Skin of body (tissue), 2 donors: ENCODE measurements around the gene NECAP2. TPM values are rescaled to one million over a fixed set of nuclear protein-coding genes. Genes with fewer than 3 reads are reported as not detected.

ENCODE experiments used
- DNase-seq: peaks from one replicate; lab custom pipeline; 2025; lab: John Stamatoyannopoulos, UW
- total RNA-seq: library from RNA; depleted of rRNA; stranded (reverse); fragments of >200 nt; gene quantifications from one replicate; pipeline ENCODE4 v1.2.3, GENCODE V29; 2014

NECAP2 gene, protein sequence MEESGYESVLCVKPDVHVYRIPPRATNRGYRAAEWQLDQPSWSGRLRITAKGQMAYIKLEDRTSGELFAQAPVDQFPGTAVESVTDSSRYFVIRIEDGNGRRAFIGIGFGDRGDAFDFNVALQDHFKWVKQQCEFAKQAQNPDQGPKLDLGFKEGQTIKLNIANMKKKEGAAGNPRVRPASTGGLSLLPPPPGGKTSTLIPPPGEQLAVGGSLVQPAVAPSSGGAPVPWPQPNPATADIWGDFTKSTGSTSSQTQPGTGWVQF
- total RNA-seq, result 45.6 TPM

DNA sequence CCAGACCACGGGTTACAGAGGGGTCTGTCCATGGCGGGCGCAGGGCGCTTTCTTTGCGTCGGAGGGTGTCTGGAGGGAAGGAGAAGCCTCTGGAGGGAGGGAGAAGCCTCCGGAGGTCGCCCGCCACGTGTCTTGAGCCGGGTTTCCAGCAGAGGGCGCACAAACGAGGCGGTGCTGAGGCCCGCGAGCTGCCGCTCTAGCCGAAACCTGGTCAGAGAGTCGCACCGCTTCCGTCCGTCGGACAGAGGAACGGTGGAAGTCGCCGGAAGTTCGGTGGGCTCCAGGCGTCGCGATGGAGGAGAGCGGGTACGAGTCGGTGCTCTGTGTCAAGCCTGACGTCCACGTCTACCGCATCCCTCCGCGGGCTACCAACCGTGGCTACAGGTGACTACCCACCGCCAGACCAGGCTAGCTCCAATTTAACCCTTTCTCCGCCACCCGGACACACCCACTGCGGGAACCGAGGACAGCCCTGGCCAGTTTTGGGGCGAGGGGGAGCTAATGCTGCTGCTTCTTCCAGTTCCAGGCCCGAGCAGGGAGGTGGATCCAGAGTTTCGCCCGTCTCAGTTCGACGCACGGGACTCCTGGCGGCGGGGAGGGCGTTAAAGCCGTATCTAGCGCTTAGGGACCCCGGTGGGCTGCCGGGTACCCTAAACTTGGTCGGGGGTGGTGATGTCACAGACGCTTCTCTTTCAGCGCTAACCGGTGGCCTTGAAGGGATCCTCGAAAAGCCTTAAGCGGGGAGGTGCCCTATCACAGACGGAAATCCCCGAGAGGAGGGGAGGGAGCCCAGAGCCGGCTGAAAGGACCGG, at the start of gene NECAP2:
Gene NECAP2, plus strand, starts transcription at position 255 of the 812 bp plus-strand sequence. Its CDS starts 38 bp downstream, at position 293.
- DNase-seq, result peak; percentile 80

DNA sequence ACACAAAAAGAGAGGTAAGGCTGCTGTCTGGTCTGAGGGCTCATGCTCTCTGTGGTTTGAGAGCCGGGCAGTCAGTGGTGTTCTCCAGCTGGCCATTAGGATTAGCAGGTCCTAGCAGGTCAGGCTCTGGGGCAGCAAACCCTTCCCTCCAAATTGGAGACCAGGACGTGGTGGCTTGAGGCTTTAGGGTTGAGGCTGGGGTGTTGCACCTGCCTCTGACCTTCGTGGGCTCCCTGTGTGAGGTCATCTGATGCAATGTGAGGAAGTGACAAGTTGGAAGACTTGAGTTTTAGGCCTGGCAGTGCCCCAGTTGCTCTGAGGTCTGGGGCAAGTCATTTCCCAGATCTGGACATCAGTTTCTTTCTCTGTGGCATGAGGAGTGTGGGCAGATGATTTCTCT, 49.1 kb upstream of the NECAP2 start:
- DNase-seq, result no peak

DNA sequence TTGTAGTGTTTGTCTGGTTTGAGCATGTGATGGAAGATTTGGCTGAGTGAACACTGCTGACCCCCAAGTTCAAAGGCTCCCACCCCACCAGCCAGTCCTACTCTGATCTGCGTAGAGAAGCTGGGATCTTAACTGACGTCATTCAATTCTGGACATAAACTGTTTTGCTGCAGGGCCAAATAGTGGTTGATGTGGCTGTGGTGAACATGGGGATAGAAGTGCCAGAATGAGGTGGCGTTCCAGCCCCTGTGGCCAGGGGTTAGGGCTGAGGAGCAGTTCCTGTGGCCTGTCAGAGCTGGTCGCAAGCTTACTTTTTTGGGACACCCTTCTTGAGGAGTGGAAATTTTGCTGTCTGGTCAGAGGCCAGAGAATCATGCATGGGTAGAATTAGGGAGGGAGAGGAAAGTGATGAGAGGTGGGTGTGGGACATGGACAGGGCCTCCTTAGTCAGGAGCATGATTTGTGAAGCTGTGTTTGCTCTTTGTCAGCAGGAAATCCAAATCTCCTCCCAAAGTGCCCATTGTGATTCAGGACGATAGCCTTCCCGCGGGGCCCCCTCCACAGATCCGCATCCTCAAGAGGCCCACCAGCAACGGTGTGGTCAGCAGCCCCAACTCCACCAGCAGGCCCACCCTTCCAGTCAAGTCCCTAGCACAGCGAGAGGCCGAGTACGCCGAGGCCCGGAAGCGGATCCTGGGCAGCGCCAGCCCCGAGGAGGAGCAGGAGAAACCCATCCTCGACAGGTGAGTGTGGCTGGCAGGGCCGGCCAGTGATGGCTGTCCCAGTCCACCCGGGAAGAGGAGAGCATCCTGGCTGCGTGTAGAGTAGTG, 47.6 kb upstream of the NECAP2 start:
- no peak for DNase-seq

GRCh38 chr1:16393570-16394521, 46.7 kb upstream of the NECAP2 start:
- DNase-seq, result no peak

DNA sequence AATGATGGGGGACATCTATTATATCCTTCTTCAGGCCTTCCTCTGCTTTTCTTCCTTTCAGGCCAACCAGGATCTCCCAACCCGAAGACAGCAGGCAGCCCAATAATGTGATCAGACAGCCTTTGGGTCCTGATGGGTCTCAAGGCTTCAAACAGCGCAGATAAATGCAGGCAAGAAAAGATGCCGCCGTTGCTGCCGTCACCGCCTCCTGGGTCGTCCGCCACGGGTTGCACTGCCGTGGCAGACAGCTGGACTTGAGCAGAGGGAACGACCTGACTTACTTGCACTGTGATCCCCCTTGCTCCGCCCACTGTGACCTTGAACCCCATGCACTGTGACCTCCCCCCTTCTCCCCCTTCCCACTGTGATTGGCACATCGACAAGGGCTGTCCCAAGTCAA, 45.5 kb upstream of the NECAP2 start:
- DNase-seq, result no peak

DNA sequence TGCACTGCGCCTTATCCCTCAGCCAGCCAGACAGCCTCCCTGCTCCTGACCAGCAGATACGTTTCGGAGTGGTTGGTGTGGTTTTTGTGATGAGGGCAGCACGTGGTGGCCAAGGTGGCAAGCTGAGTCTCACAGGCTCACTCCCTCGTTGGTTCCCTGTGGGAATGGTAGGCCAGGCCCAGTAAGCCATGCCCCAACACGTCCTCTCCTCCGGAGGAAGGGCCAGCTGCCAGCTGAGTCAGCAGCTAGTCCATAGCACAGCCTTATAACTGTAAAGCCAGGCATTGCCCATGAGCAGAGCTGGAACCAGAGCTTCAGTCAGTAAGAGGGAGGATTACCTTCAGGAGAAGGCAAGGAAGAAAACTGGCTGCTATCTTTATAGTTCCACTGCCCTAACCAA, 43.9 kb upstream of the NECAP2 start:
- DNase-seq, result no peak

DNA sequence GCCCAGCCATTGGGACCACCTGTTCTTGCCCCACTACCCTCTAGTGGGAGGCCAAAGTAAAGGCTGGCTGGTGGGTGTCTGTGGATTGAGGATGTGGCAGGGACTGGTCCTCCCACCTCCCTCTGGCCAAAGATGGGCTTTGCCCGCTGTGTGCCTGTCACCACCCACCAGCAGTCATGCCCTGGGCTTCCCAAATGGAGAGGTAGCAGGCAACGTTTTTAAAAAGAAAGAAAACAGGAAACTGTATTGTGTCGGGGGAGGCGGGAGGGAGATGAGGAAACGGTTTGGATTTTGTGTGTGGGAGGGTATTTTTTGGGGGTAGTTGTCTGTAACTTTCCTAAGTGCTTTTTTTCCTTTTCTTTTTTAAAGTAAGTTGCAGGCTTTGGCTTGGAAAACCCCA, 43.4 kb upstream of the NECAP2 start:
- DNase-seq, result no peak

- DNase-seq, result no peak
These were observed 42.1 kb upstream of the NECAP2 start for GRCh38 chr1:16398371-16398953.

GRCh38 chr1:16402742-16403141, 37.8 kb upstream of the NECAP2 start:
- no peak for DNase-seq

GRCh38 chr1:16405441-16405840, 35.1 kb upstream of the NECAP2 start:
- no peak for DNase-seq

- no peak for DNase-seq
These were observed 33.7 kb upstream of the NECAP2 start for GRCh38 chr1:16406868-16407267.

DNA sequence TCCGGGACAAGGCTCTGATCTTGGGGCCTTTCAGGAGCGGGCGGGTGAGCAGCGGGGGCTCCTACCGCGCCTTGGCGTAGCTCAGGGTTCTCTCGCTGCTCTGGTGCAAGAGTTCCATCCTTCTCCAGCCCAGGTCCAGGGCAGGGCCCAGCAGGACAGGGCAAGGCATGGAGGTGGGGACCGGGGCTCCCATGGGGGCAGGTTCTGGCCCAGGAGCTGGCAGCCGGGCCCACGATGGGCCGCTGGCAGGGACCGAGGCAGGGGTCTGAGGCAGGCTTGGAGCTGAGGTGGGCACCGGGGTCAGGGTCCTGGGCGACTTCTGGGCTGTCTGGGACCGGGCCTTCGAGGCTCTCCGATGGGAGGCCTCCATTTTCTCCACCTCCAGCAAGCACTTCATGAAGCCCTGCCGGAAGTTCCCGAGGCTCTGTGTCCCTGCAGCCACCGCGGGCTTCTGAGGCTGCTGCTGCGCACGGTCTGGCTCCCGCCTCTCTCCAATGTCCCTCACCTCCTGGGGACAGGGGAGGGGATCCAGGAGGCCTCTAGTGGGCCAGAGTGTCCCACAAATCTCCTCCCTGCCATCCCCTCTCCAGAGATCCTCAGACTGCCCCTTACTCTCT, 30.9 kb upstream of the NECAP2 start:
- no peak for DNase-seq

DNA sequence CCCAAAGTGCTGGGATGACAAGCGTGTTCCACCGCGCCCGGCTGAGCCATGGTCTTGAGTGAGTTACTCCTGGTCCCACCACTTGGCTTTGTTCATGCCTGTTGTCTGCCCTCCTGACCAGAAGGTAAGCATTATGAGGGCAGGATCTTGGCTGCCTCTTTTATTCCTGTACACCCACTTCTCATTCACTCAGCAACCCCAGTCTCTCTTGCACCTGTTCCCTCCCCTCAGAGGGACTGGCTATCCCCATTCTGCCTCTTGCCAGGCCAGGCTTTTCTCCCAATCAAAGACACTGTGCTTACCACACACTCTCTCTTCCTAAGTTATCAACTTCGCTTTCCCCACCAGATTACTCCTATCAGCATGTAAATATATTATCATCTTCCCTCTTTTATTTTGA, 29.7 kb upstream of the NECAP2 start:
- DNase-seq, result no peak

GRCh38 chr1:16413191-16413590, 27.3 kb upstream of the NECAP2 start:
- no peak for DNase-seq

DNA sequence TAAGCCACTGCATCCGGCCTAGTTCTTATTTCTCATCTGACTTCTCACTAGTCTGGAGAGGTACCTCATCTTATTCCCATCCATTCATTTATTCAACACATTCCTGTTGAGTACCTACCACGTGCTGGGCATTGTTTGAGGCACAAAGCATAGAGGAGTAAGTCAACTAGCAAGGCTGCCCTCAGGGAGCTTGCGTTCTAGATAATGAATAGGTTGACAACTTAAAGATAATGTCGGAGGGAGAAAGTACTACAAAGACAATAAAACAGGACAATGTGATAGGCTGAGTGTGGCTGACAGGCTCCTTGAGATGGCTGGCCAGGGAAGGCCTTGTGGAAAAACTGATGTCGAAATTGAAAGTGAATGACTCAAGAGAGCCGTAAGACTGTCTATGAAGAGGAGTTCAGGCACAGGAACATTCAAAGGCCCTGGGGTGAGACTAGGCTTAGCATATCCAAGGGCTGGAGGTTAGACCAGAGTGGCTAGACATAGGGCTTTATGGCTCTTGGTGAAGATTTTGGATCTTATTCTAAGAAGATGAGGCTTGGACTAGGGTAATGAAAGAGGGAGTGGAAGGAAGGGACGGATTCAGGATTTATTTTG, 21.6 kb upstream of the NECAP2 start:
- DNase-seq, result no peak

- DNase-seq, result no peak
These were observed 20.0 kb upstream of the NECAP2 start for GRCh38 chr1:16420424-16421118.

DNA sequence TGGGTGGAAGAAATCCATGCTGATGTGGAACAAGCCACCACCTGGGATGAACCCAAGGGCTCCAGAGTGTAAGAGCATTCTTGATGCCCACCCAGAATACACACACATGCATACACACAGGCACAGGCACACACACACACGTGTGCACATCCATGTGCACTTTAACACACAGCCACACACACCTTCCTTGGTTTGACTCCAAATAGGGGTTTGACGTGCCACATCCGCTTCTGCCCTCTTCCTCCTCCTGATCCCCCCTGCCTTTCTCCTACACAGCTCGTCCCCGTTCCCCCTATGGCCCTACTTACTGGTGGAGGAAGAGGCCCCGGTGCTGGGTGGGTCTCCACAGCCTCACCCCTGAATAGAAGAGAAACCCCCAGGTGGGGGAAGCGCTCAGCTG, 19.3 kb upstream of the NECAP2 start:
- no peak for DNase-seq

GRCh38 chr1:16422041-16422440, 18.5 kb upstream of the NECAP2 start:
- no peak for DNase-seq
